Measurements from ENCODE around the gene RAB39A. TPM values are rescaled to one million over a fixed set of nuclear protein-coding genes. Genes with fewer than 3 reads are reported as not detected.
A peak's percentile ranks its signal among the peaks of the same experiment; 100 is the strongest.

Gene RAB39A
- total and polyA plus RNA-seq, 10 of the 15 experiments (the other 5 are each of a cell fraction or from before 2014, with no cell fraction given): 0.10 to 9.2 (median 4.9) TPM

DNA sequence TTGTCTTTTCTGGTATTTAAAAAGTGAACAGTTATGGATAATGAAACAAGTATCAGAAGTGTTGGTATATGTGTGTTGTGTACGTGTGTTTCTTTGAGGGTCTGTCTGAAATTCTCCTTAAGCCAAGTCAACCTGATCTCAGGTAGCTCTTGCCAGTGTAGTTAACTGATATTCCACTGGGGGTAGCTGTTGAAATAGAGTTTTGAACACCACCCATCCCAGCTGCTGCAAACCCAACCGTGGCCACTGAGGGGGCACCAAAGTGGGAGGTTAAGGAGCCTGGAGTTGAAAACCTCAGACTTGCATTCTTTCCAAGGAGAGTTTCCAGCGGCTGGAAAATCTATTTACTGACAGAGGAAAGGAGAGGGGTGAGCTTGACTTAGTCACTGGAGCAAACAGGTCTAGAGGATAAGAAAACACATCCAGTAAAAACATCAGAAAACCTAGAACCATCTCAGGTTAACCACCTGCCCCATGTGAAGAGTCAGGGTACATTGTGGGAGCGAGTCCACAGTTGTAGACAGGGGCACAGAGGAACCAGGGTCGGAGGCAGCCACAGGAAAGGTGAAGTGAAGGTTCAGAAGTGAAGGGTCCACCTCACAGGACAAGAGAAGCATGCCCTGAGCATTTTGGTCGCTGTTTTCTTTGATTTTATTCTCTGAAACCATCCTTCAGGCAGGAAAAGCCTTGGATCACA, 71.7 kb downstream of the RAB39A start:
- H3K27me3 ChIP-seq (replicated peaks in 1 of 2; ENCODE audit: control insufficient read depth in 2 of 2, insufficient read depth in 2 of 2, low read length in 1 of 2): no peaks in the 10 kb centered on the region

More for the DNA sequence above, 71.7 kb downstream of the RAB39A start:
- ChIA-PET RAD21 (ENCODE audit: unreplicated experiment) (interaction anchor here (1.0 to 2.4 kb wide), 9 partner anchors 9 to 656 kb away, joined by 3 to 7 read pairs (median 4); partner anchors contain the start of gene CUL5), SMC1A (ENCODE audit: uncharacterized antibody, unreplicated experiment) (interaction anchor here (0.6 to 1.6 kb wide), 12 partner anchors 8 to 648 kb away, joined by 3 to 5 read pairs (median 4); no protein-coding TSS in a partner anchor), CTCF (interaction anchor here (0.7 to 1.8 kb wide), 24 partner anchors 9 to 650 kb away, joined by 3 to 13 read pairs (median 4); partner anchors contain the start of gene CUL5), POLR2A (no interaction called here)
- peak; percentile 74 to 78 (median 75) for TF ChIP-seq CTCF (IDR thresholded peaks at IDR 0.05 in 2 of 3, conservative IDR thresholded peaks at IDR 0.05 in 1 of 3; ENCODE audit: control insufficient read depth in 2 of 3, extremely low read depth in 1 of 3, insufficient read depth in 1 of 3, low read depth in 3 of 3, low read length in 3 of 3)
- TF ChIP-seq SMC3 (IDR thresholded peaks at IDR 0.05; ENCODE audit: borderline replicate concordance, low read length): peak; percentile 44; the same call in 1 of the 2 replicates
- no peak for TF ChIP-seq CBFB (IDR thresholded peaks at IDR 0.05; ENCODE audit: low read depth)
- TF ChIP-seq RAD21 (IDR thresholded peaks at IDR 0.05; ENCODE audit: insufficient read depth, low read depth, low read length): peak; percentile 74
- Histone ChIP-seq H3K36me3 (ENCODE audit: control insufficient read depth in 2 of 2, insufficient read depth in 2 of 2, low read length in 1 of 2) (no peaks in the 10 kb centered on the region), H2AFZ (ENCODE audit: control insufficient read depth, low read depth, low read length) (no peak overlapping the region), H3K9me3 (replicated peaks; ENCODE audit: control insufficient read depth, insufficient read depth, low read length) (no peaks in the 10 kb centered on the region), H3K4me2 (ENCODE audit: control insufficient read depth, insufficient read depth) (no peak overlapping the region), H3K9ac (ENCODE audit: control insufficient read depth, insufficient read depth, low read length) (no peak overlapping the region), H3K4me1 (ENCODE audit: control insufficient read depth, insufficient read depth, low read length) (no peaks in the 10 kb centered on the region), H3K4me3 (no peak overlapping the region), H3K79me2 (ENCODE audit: control insufficient read depth, insufficient read depth, low read length) (no peaks in the 10 kb centered on the region), H4K20me1 (ENCODE audit: control insufficient read depth, insufficient read depth) (no peaks in the 10 kb centered on the region), H3K27ac (ENCODE audit: control insufficient read depth, insufficient read depth) (no peak overlapping the region)
- BruUV-seq (replicated peaks): no TSS peak
- intact Hi-C loops (cut with micrococcal nuclease; ENCODE audit: unreplicated experiment) (loop anchor here (10.0 kb wide), 2 partner anchors 435 to 645 kb away; partner anchors contain the start of gene ALKBH8), in situ Hi-C loops (cut with MboI) (loop anchor here (10.0 kb wide), 1 partner anchor 655 kb away; no protein-coding TSS in a partner anchor)
- DNase-seq (ENCODE audit: low read depth, low spot score): peak; percentile 11
- ATAC-seq: peak; percentile 99
- FAIRE-seq: peak; percentile 69
- under 1% methylated on average over 6 of the region's 6 CpGs for WGBS (ENCODE audit: insufficient coverage, insufficient replicate concordance, low lambda C conversion rate, missing lambda C conversion rate)
